Panc1 (cell line): Measurements from ENCODE around the gene GSG1L. TPM values are rescaled to one million over a fixed set of nuclear protein-coding genes. Genes with fewer than 3 reads are reported as not detected.

ENCODE experiments used
- ATAC-seq: fragments of 200-7000 bp; cut with Tn5 transposase; 2 replicates; pipeline ENCODE4 v1.9.1; 2020; ENCODE audit warnings: mild to moderate bottlenecking, moderate library complexity
- BruUV-seq: library from RNA; stranded (reverse); fragments of 400-500 nt; replicated peaks from 2 replicates; lab custom pipeline; 2021; lab: Mats Ljungman, UMichigan
- CTCF ChIA-PET: fragments of 300-600 bp; sonication (Branson Sonifier 250); formaldehyde crosslinking; loops from one replicate; lab custom pipeline; 2022; ENCODE audit warnings: antibody characterized with exemption; lab: Charles Lee
- POLR2A ChIA-PET: fragments of 300-600 bp; sonication (Branson Sonifier 250); formaldehyde crosslinking; loops from one replicate; lab custom pipeline; 2022; ENCODE audit warnings: antibody characterized with exemption; lab: Charles Lee
- DNase-seq: peaks from one replicate; pipeline ENCODE4 v3.0.0-alpha.2; 2010; ENCODE audit warnings: low read depth, low spot score
- H3K27ac ChIP-seq: 2 replicates; pipeline ENCODE4 v1.5.1; 2011; ENCODE audit warnings: mild to moderate bottlenecking, low read length, inconsistent platforms
- H3K27me3 ChIP-seq: fragments of 200-500 bp; sonication (Bioruptor generic); 2 replicates; pipeline ENCODE4 v1.6.0; 2014; ENCODE audit warnings: low read length, inconsistent platforms; ENCODE audit not compliant: control insufficient read depth, insufficient read depth
- H3K36me3 ChIP-seq: fragments of 200-500 bp; sonication (Bioruptor generic); 2 replicates; pipeline ENCODE4 v1.5.1; 2014; ENCODE audit warnings: inconsistent platforms, mild to moderate bottlenecking, low read length, moderate library complexity; ENCODE audit not compliant: control insufficient read depth, insufficient read depth
- H3K4me1 ChIP-seq: 2 replicates; pipeline ENCODE4 v1.5.1; 2011; ENCODE audit warnings: inconsistent platforms, mild to moderate bottlenecking, low read length, moderate library complexity; ENCODE audit not compliant: control insufficient read depth, insufficient read depth
- H3K4me3 ChIP-seq, 2 experiments: 2 replicates each; pipeline ENCODE4 v1.5.1; 2011 to 2012; ENCODE audit warnings: low read depth in 2 of 2, low read length in 2 of 2, mild to moderate bottlenecking in 2 of 2, inconsistent platforms in 1 of 2, moderate library complexity in 1 of 2
- H3K9me3 ChIP-seq: fragments of 200-500 bp; sonication (Bioruptor generic); 2 replicates; pipeline ENCODE4 v1.5.1; 2014; ENCODE audit warnings: low read depth, mild to moderate bottlenecking, inconsistent platforms, low read length, moderate library complexity; ENCODE audit not compliant: control insufficient read depth, insufficient read depth
- CTCF ChIP-seq: fragments of 450-650 bp; IDR thresholded peaks from 2 replicates; pipeline ENCODE4 v1.5.1; 2017; ENCODE audit warnings: mild to moderate bottlenecking
- POLR2AphosphoS5 ChIP-seq: IDR thresholded peaks from 2 replicates; pipeline ENCODE4 v1.6.1; 2012; ENCODE audit warnings: mild to moderate bottlenecking, low read depth, low read length, moderate library complexity
- SIN3A ChIP-seq: IDR thresholded peaks from 2 replicates; pipeline ENCODE4 v1.6.1; 2012; ENCODE audit warnings: low read depth, mild to moderate bottlenecking, low read length, moderate library complexity, borderline replicate concordance; ENCODE audit not compliant: insufficient read depth
- TCF7L2 ChIP-seq: IDR thresholded peaks from 2 replicates; pipeline ENCODE4 v1.6.1; 2011; ENCODE audit warnings: mild to moderate bottlenecking, low read depth, low read length, inconsistent platforms
- in situ Hi-C: cut with HindIII; loops from 2 replicates; pipeline ENCODE4 v1.10.0; 2016; ENCODE audit warnings: low sequenced_read_pairs, low pct_unique_long_range_greater_than_20kb
- intact Hi-C: fragments of 100-400 bp; cut with micrococcal nuclease; formaldehyde crosslinking; loops from one replicate; pipeline ENCODE4 v1.10.0; 2022; ENCODE audit not compliant: unreplicated experiment
- total RNA-seq: library from RNA; stranded (reverse); gene quantifications from one replicate; pipeline ENCODE4 v1.2.1, GENCODE V29; 2021; ENCODE audit not compliant: unreplicated experiment
- TF ChIP-seq, protein P1 (sequence below), 2 experiments: IDR thresholded peaks; 2 replicates each; pipeline ENCODE4 v1.6.1; 2011 to 2012; ENCODE audit warnings: low read depth in 2 of 2, control low read depth in 1 of 2, low read length in 1 of 2, mild to moderate bottlenecking in 1 of 2, moderate library complexity in 1 of 2; ENCODE audit not compliant: insufficient read depth in 1 of 2

The GSG1L gene
- total RNA-seq, 1 experiment from 2014 or later = 0.08 TPM

GRCh38 chr16:28082624-28083023, 19.1 kb upstream of the GSG1L start:
- H3K4me3 ChIP-seq = no peak overlapping the region
- no peaks in the 10 kb centered on the region for H3K9me3 ChIP-seq
- no peaks in the 10 kb centered on the region for H3K4me1 ChIP-seq
- ATAC-seq (peak; percentile 19; the same call in 1 of the 2 replicates), DNase-seq (no peak)
- BruUV-seq = no TSS peak
- in situ Hi-C loops = no loop called here
- intact Hi-C loops = no loop called here
- no peak for TF ChIP-seq CTCF
- no peak for TF ChIP-seq SIN3A
- TF ChIP-seq, protein P1, sequence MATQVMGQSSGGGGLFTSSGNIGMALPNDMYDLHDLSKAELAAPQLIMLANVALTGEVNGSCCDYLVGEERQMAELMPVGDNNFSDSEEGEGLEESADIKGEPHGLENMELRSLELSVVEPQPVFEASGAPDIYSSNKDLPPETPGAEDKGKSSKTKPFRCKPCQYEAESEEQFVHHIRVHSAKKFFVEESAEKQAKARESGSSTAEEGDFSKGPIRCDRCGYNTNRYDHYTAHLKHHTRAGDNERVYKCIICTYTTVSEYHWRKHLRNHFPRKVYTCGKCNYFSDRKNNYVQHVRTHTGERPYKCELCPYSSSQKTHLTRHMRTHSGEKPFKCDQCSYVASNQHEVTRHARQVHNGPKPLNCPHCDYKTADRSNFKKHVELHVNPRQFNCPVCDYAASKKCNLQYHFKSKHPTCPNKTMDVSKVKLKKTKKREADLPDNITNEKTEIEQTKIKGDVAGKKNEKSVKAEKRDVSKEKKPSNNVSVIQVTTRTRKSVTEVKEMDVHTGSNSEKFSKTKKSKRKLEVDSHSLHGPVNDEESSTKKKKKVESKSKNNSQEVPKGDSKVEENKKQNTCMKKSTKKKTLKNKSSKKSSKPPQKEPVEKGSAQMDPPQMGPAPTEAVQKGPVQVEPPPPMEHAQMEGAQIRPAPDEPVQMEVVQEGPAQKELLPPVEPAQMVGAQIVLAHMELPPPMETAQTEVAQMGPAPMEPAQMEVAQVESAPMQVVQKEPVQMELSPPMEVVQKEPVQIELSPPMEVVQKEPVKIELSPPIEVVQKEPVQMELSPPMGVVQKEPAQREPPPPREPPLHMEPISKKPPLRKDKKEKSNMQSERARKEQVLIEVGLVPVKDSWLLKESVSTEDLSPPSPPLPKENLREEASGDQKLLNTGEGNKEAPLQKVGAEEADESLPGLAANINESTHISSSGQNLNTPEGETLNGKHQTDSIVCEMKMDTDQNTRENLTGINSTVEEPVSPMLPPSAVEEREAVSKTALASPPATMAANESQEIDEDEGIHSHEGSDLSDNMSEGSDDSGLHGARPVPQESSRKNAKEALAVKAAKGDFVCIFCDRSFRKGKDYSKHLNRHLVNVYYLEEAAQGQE (IDR thresholded peaks at IDR 0.05; ENCODE audit: insufficient read depth in 1 of 2, low read depth in 2 of 2, low read length in 1 of 2) = no peak
- ChIA-PET CTCF (no interaction called here), POLR2A (no interaction called here)
- no peak overlapping the region for H3K27ac ChIP-seq
- H3K27me3 ChIP-seq = no peaks in the 10 kb centered on the region
- no peaks in the 10 kb centered on the region for H3K36me3 ChIP-seq

DNA sequence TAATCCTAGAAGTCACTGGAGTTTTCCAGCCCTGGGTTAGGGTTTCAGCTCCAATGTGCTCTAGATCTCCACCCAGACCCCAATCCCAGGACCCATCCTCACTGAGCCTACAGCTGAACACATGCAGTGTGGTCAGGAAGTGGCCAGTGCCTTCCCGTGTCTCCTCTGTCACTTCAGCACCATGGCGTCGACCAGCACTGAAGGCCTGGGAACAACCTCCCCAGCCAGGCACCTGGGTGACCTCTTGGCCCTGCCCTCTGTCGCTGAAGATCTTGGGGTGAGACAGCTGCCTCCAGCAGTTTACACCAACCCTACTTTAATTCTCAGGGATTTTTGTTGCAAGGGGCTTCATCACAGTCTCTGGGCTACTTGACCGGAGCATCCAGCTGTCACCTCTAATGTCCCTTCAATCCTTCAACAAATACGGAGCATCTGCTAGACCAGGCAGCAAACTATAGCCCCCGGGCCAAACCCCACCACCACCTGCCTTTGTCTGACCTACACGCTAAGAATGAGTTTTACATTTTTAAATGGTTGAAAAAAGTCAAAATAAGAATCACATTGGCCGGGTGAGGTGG, 18.0 kb upstream of the GSG1L start:
- Histone ChIP-seq H3K27ac (no peak overlapping the region), H3K4me3 (no peak overlapping the region), H3K9me3 (no peaks in the 10 kb centered on the region), H3K36me3 (no peaks in the 10 kb centered on the region), H3K27me3 (no peaks in the 10 kb centered on the region), H3K4me1 (no peaks in the 10 kb centered on the region)
- no peak for DNase-seq
- BruUV-seq = no TSS peak
- in situ Hi-C loops (no loop called here), intact Hi-C loops (no loop called here)
- TF ChIP-seq, protein P1 (IDR thresholded peaks at IDR 0.05; ENCODE audit: insufficient read depth in 1 of 2, low read depth in 2 of 2, low read length in 1 of 2) = no peak
- TF ChIP-seq CTCF (no peak), TCF7L2 (no peak), SIN3A (no peak), POLR2AphosphoS5 (no peak)
- no peak for ATAC-seq
- ChIA-PET POLR2A (no interaction called here), CTCF (no interaction called here)
